NCI-H1436 treated with DMSO at 0.1 percent for 48 hours (cell line): Measurements from ENCODE around the gene UBXN7.
A peak's percentile ranks its signal among the peaks of the same experiment; 100 is the strongest.
"Not testable (repeated sequence)": the region's sequence is repeated elsewhere in the genome, so short reads cannot be mapped to it uniquely, and the experiment has no call there.

Source experiments
- DNase-seq: peaks from one replicate; lab custom pipeline; 2025; lab: John Stamatoyannopoulos, UW

Gene UBXN7

DNA sequence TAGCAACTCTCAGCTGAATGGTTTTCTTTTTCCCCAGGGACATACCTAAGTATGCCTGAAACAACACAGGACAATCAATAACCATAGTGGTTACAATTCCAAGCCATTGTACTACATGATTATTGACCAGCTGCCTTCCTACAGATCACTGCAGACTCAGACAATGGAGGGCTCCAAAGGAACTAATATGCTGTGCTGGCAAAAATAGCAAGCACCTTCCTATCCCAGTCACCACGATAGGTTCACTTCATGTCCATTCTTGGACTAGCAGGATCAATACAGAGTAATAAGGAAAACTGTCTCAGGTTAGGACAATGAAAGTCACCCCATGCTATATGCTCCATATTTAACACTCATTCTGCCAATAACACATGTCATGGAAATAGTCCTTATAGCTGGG lies 76.6 kb downstream of the UBXN7 start:
- DNase-seq = no peak

DNA sequence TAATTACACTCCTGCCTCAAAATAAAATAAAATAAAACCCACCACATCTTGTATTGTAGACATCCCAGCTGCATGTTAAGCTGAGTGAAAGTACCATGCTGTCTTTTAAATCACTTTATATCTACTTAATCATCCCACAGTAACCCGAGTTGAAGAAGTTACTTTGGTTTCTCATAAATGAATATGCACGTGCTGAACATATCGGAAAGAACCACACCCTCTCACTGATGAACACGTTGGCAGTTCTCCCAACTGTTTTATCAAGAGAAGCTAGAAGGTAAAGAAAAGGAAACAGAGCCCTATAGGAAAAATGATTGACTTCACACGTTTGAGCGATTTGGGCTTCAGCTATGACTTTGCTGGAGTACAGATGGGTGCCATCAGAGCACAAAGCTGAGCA lies 78.1 kb downstream of the UBXN7 start:
- DNase-seq = no peak

DNA sequence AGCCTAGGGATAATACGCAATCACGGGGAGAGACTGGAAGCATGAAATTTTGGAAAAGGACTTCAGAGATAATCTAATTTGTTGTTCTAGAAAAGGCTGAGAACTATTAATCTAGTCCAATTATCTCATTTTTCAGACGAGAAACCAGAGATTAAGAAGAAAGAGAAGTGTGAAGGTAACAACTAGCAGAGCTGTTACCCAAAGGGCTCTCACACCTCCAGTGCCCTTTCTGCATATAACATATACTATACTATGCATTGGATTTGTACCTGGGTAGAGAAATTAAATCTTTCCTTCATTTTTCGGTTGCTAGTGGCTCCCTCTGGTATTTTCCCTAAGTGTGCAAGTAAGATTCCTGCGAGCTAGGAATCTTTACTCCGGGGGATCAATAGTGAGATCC lies 80.7 kb downstream of the UBXN7 start:
- no peak for DNase-seq

DNA sequence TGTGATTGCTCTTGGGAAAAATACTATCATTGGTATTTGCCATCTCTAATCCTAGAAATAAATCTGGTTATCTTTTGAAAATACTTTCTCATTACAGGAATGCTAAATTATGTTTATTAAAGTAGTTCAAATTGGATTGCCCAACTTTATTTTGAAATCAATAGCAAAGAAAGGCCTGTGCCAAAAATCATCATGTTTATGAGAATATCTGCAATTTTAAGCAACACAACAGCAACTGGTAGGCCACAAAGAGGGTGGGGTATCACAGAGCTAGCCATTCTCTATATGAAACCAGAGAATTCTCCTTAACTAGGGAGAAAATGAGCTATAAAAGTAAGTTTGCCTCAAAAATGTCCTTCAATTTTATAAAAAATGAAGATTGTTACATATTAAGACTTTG lies 82.2 kb downstream of the UBXN7 start:
- DNase-seq = no peak

GRCh38 chr3:196348698-196349097 lies 83.5 kb downstream of the UBXN7 start:
- DNase-seq = no peak

GRCh38 chr3:196344663-196345062 lies 87.6 kb downstream of the UBXN7 start:
- no peak for DNase-seq

DNA sequence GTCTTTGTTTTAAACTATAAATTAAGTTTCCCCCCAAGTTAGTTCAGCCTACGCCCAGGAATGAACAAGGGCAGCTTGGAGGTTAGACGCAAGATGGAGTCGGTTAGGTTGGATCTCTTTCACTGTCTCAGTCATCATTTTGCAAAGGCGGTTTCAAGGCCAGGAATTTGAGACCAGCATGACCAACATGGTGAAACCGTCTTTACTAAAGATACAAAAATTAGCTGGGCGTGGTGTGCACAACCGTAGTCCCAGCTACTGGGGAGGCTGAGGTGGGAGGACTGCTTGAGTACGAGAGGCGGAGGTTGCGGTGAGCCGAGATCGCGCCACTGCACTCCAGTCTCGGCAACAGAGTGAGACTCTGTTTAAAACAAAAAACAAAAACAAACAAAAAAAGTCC lies 88.3 kb downstream of the UBXN7 start:
- not testable (repeated sequence) for DNase-seq

DNA sequence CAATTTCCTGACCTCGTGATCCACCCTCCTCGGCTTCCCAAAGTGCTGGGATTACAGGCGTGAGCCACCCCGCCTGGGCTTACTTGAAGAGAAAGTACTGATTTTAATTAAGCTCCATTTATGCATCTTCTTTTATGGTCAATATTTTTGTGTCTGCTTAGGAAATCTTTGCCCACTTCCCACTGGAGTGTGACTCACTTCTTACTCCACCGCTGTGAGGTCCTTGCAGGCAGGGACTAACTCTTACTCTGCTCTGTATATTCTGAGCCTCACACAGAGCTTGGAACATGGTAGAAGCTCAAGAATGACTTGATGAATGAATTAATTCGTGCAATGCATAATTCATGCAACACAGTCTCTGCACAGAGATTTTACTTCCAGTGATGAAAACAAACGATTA lies 91.1 kb downstream of the UBXN7 start:
- no peak for DNase-seq

DNA sequence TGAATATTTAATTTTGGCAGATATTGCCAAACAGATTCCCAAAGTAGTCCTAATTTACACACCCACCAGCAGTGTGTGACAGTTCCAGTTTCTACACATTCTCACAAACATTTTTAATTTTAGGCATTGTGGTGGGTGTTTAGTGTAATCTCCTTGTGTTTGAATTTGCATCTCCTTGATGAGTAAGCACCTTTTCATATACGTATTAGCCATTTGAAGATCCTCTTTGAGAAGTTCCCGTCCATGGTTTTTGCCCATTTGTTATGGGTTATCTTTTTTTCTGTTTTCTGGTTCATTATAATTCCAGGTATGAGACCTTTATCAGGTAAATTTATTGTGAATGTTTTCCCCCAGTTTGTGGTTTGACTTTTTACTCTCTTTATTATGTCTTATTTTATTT lies 91.8 kb downstream of the UBXN7 start:
- DNase-seq = no peak

GRCh38 chr3:196339493-196340254 lies 92.6 kb downstream of the UBXN7 start:
- DNase-seq = no peak

GRCh38 chr3:196339044-196339443 lies 93.2 kb downstream of the UBXN7 start:
- DNase-seq = no peak

DNA sequence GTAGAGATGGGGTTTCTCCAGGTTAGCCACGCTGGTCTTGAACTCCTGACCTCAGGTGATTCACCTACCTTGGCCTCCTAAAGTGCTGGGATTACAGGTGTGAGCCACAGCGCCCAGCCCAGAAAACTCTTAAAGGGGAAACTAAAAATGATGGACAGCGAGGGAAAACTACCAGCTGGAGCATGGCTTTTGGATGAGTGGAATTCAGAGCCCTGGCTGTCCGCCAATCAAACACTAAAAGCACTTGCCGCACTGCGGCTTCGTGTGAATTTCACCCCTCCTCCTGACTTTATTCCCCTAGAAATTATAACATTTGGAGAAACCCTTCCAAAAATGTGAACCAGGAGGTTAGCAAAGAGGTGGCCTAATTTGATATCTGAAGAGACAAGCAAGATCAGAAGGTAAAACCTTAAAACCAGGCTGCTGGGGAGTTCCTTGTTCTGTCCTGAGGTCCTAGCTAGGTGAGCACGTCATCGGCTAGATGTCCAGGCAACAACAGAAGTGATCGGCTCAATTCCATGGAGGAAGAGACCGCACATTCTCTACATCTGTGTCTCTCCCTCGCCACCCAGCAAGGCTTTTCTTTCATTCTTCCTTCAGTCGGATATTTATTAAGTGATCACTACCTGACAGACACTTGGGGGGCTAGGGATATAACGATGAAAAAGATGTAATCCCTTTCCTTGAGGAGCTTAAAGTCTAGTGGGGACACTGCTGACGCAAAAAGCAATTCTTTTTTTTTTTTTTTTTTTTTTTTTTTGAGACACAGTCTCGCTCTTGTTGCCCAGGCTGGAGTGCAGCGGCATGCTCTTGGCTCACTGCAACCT lies 95.7 kb downstream of the UBXN7 start:
- DNase-seq = no peak

- DNase-seq = no peak
These were observed 96.7 kb downstream of the UBXN7 start for GRCh38 chr3:196335503-196335948.

DNA sequence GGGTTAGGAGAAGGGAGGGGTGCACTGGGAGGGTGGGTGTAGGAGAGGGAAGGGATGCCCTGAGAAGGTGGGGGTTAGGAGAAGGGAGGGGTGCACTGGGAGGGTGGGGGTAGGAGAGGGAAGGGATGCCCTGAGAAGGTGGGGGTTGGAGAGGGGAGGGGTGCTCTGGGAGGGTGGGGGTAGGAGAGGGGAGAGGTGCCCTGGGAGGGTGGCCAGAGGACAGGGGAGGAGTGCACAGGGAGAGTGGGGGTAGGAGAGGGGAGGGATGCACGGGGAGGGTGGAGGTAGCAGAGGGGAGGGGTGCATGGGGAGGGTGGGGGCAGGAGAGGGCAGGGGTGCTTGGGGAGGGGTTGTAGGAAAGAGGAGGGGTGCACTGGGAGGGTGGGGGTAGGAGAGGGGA lies 97.2 kb downstream of the UBXN7 start:
- DNase-seq = no peak

DNA sequence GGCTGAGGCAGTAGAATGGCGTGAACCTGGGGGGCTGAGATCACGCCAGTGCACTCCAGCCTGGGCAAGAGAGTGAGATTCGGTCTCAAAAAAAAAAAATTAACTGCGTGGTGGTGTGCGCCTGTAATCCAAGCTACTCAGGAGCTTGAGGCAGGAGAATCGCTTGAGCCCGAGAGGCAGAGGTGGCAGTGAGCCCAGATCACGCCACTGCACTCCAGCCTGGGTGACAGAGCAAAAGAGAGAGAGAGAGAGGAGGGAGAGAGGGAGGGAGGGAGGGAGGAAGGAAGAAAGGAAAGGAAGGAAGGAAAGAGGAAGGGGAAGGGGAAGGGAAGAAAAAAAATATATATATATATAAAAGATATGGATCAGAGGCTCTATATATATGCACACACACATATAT lies 100.1 kb downstream of the UBXN7 start:
- no peak for DNase-seq

GRCh38 chr3:196327405-196327804 lies 104.8 kb downstream of the UBXN7 start:
- DNase-seq = no peak

DNA sequence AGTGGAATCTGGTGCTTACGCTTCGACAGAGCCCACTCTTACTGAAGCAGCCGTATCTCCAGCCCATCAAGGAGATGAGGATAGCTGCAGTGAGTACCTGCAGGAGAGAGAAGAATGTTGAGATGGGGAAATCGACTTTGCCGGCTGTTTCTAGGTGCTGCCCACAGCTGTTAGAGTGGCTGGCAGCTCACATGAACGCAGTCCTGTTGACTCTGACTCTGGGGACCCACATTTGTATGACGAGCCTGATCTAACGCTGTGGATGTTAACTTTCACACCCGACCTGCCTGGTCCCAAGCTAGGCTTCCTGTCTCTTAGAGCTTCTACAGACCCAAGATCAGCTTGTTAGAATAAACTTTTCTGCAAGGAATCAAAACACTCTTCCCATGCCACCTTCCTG lies 105.3 kb downstream of the UBXN7 start:
- no peak for DNase-seq

GRCh38 chr3:196323691-196324090 lies 108.5 kb downstream of the UBXN7 start:
- DNase-seq = no peak

- no peak for DNase-seq
These were observed 109.2 kb downstream of the UBXN7 start for GRCh38 chr3:196323016-196323415.

DNA sequence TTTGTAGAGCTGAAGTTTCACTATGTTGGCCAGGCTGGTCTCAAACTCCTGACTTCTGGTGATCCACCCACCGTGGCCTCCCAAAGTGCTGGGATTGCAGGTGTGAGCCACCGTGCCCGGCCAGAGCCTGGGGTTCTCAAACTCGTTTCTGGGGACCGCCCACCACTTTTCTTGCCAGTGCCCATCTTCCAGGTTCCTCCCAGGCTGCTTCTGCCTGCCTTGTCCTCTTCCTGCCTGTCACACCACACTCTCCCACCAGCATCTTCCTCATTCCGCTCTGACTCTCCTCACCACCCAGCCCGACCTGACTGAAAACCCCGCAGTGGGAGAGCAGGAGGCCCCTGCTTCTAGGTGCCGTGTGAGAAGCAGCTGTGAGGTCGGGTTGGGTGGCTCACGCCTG lies 111.1 kb downstream of the UBXN7 start:
- no peak for DNase-seq

GRCh38 chr3:196320137-196320536 lies 112.1 kb downstream of the UBXN7 start:
- no peak for DNase-seq

GRCh38 chr3:196317687-196318467 lies 114.3 kb downstream of the UBXN7 start, which contains the start of gene DYNLT2B:
Gene DYNLT2B (minus strand): TSS chr3:196318240. CDS start chr3:196318152, 88 bp downstream.
- peak; percentile 67 for DNase-seq
